ENCODE data around the gene RFX7. TPM values are rescaled to one million over a fixed set of nuclear protein-coding genes. Genes with fewer than 3 reads are reported as not detected.

Gene RFX7
- total and polyA plus RNA-seq, 2 of the 4 experiments (the other 2 are of a cell fraction), result 4.1 to 10.6 TPM

DNA sequence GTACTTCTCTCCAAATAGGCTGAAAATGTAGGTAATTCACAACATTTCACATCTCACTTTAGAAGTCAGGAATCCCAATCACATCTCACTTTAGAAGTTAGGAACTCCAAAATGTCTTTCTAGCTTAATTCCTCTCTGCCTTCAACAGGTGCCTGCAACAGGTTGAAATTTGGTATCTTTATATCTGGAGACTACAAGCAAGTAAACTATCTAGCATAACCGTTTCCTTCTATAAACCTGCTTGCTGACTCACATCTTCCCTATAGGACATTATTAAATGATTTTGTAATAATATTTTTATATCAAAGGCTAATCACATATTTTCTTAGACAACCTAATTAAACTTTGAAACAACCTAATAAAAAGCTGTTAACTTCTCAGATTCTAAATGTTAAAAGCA is 18.2 kb downstream of the RFX7 start:
- no peak for ATAC-seq (ENCODE audit: low read depth)
- dilution Hi-C loops (cut with HindIII; ENCODE audit: low sequenced_read_pairs, unreplicated experiment), result no loop called here
- no peak overlapping the region for H3K14ac ChIP-seq (replicated peaks; ENCODE audit: low read depth, low read length)

More for the DNA sequence above, 18.2 kb downstream of the RFX7 start:
- peaks cover 30 to 33% of the 10 kb centered on the region in 2 experiments for H3K79me1 ChIP-seq (ENCODE audit: low read depth in 1 of 2, low read length in 2 of 2)
- peaks cover 7% of the 10 kb centered on the region for H3K9me3 ChIP-seq (ENCODE audit: control insufficient read depth, insufficient read depth, low read length)
- no peak overlapping the region for H2BK5ac ChIP-seq (ENCODE audit: low read depth, low read length, poor library complexity, severe bottlenecking)
- H3K4me2 ChIP-seq (ENCODE audit: low read depth, low read length), result no peak overlapping the region
- H4K5ac ChIP-seq (ENCODE audit: low read depth, low read length), result no peak overlapping the region
- in situ Hi-C loops (cut with MboI; ENCODE audit: low sequenced_read_pairs) (no loop called here), intact Hi-C loops (cut with micrococcal nuclease) (no loop called here)
- no peaks in the 10 kb centered on the region for H3K9me1 ChIP-seq (ENCODE audit: insufficient read depth, low read length)
- H2BK20ac ChIP-seq (ENCODE audit: low read depth, low read length), result no peak overlapping the region
- peaks cover 4% of the 10 kb centered on the region for H3K36me3 ChIP-seq (ENCODE audit: control insufficient read depth, insufficient read depth, low read length)
- H2AK5ac ChIP-seq (ENCODE audit: low read depth, low read length), result no peak overlapping the region
- CTCF ChIA-PET, result no interaction called here
- no peaks in the 10 kb centered on the region for H3K27me3 ChIP-seq (ENCODE audit: control insufficient read depth, insufficient read depth, low read length)
- TF ChIP-seq POLR2A (IDR thresholded peaks at IDR 0.05; ENCODE audit: low read depth, low read length), result no peak
- no peak overlapping the region for H3K4me3 ChIP-seq (ENCODE audit: insufficient read depth, low read depth, low read length)
- POLR2A ChIA-PET (ENCODE audit: unreplicated experiment), result no interaction called here
- H2AK9ac ChIP-seq (replicated peaks; ENCODE audit: low read depth, low read length, poor library complexity), result no peak overlapping the region
- H4K20me1 ChIP-seq (ENCODE audit: insufficient read depth, low read length), result peaks cover 4% of the 10 kb centered on the region; the same call in 1 of the 2 replicates
- no peak overlapping the region for H2AFZ ChIP-seq (replicated peaks; ENCODE audit: low read length, poor library complexity)
- no peak overlapping the region for H3K56ac ChIP-seq (ENCODE audit: extremely low read depth, insufficient read depth, low read length)
- DNase-seq, result no peak
- BruUV-seq (replicated peaks), result no TSS peak
- H4K91ac ChIP-seq (ENCODE audit: insufficient read depth, low read depth, low read length), result no peak overlapping the region
- no peak overlapping the region for H3K23ac ChIP-seq (ENCODE audit: low read depth, low read length)
- H3K27ac ChIP-seq (ENCODE audit: insufficient read depth, low read length), result no peak overlapping the region
- no peak overlapping the region for H3K9ac ChIP-seq (ENCODE audit: low read depth, low read length)
- H3K4ac ChIP-seq (ENCODE audit: low read depth, low read length), result no peak overlapping the region
- no peak overlapping the region for H2BK120ac ChIP-seq (ENCODE audit: low read depth, low read length)
- no peak overlapping the region for H2BK15ac ChIP-seq (ENCODE audit: low read depth, low read length)
- no peak overlapping the region for H3K18ac ChIP-seq (ENCODE audit: low read depth, low read length)
- H3K4me1 ChIP-seq (ENCODE audit: control insufficient read depth, insufficient read depth, low read length), result no peaks in the 10 kb centered on the region
- no CpG with 5 or more reads among the region's 1 CpG for WGBS, 2 experiments (ENCODE audit: extremely low coverage in 2 of 2, insufficient read length in 1 of 2)
- H4K8ac ChIP-seq (ENCODE audit: low read depth in 2 of 2, low read length in 2 of 2), result no peak overlapping the region
